GM18508 (cell line): ENCODE data around the gene CAMK4.

Experiments
- ATAC-seq: cut with Tn5 transposase; IDR thresholded peaks from one replicate; pipeline ENCODE4 v1.9.1; 2021; ENCODE audit warnings: moderate number of reproducible peaks; ENCODE audit not compliant: insufficient read depth, unreplicated experiment

The CAMK4 gene

GRCh38 chr5:111223787-111224560, at the start of gene CAMK4:
Gene CAMK4 (plus strand): TSS chr5:111224384. CDS start chr5:111224484, 100 bp downstream.
- peak; percentile 42 for ATAC-seq

- ATAC-seq, result no peak
Measured at GRCh38 chr5:111183064-111183463, 41.1 kb upstream of the CAMK4 start.

GRCh38 chr5:111187079-111187478, 37.1 kb upstream of the CAMK4 start:
- no peak for ATAC-seq

GRCh38 chr5:111194053-111194452, 30.1 kb upstream of the CAMK4 start:
- no peak for ATAC-seq

GRCh38 chr5:111194925-111195324, 29.3 kb upstream of the CAMK4 start:
- no peak for ATAC-seq

- no peak for ATAC-seq
Measured at GRCh38 chr5:111197523-111197922, 26.7 kb upstream of the CAMK4 start.

GRCh38 chr5:111198281-111198966, 25.8 kb upstream of the CAMK4 start:
- no peak for ATAC-seq

- ATAC-seq, result no peak
Measured at GRCh38 chr5:111200828-111201227, 23.4 kb upstream of the CAMK4 start.

GRCh38 chr5:111201705-111202104, 22.5 kb upstream of the CAMK4 start:
- ATAC-seq, result no peak

- peak; percentile 91 for ATAC-seq
Measured at GRCh38 chr5:111211341-111211740, 12.8 kb upstream of the CAMK4 start.

- ATAC-seq, result no peak
Measured at GRCh38 chr5:111214052-111214742, 10.0 kb upstream of the CAMK4 start.

- ATAC-seq, result no peak
Measured at GRCh38 chr5:111215971-111216370, 8.2 kb upstream of the CAMK4 start.

GRCh38 chr5:111221139-111221538, 3.0 kb upstream of the CAMK4 start:
- ATAC-seq, result no peak

GRCh38 chr5:111223101-111223786, 940 bp upstream of the CAMK4 start:
- ATAC-seq, result peak; percentile 2

GRCh38 chr5:111224561-111225345, 569 bp downstream of the CAMK4 start:
- peak; percentile 13 for ATAC-seq

- no peak for ATAC-seq
Measured at GRCh38 chr5:111225926-111226325, 1.7 kb downstream of the CAMK4 start.

GRCh38 chr5:111226556-111226955, 2.4 kb downstream of the CAMK4 start:
- ATAC-seq, result no peak

GRCh38 chr5:111227226-111227782, 3.1 kb downstream of the CAMK4 start:
- ATAC-seq, result no peak

- ATAC-seq, result no peak
Measured at GRCh38 chr5:111227801-111228200, 3.6 kb downstream of the CAMK4 start.
